ENCODE results near the gene CDYL2.

GRCh38 chr16:80623376-80623775 is 181.0 kb downstream of the CDYL2 start:
- TF ChIP-seq CTCF (IDR thresholded peaks at IDR 0.05) (no peak), MEF2A (IDR thresholded peaks at IDR 0.05; ENCODE audit: borderline replicate concordance, low read depth) (no peak), TCF12 (IDR thresholded peaks at IDR 0.05) (no peak), RFX5 (IDR thresholded peaks at IDR 0.05; ENCODE audit: low read length) (no peak)
